Stimulated activated memory B cell treated with anti-CD40 and anti-IgM and Interleukin-4, amounts not matched to agents 10 μg/mL and 1 μg/mL and 100 μg/mL, for 72 hours (primary cell): Measurements from ENCODE around the gene ACTA2.

Experiments used
- ATAC-seq: fragments of 150-1000 bp; cut with Tn5 transposase; 2 replicates; pipeline ENCODE4 v1.10.0; 2021
- H3K27ac Mint-ChIP-seq: one replicate; pipeline ENCODE4 v1.8.0; 2022; ENCODE audit warnings: mild to moderate bottlenecking, mixed read lengths
- H3K27me3 Mint-ChIP-seq: one replicate; pipeline ENCODE4 v1.8.0; 2022; ENCODE audit warnings: mixed read lengths
- H3K36me3 Mint-ChIP-seq: one replicate; pipeline ENCODE4 v1.8.0; 2022; ENCODE audit warnings: mixed read lengths
- H3K4me1 Mint-ChIP-seq: one replicate; pipeline ENCODE4 v1.8.0; 2022; ENCODE audit warnings: mixed read lengths
- H3K4me3 Mint-ChIP-seq: one replicate; pipeline ENCODE4 v1.8.0; 2022; ENCODE audit warnings: mild to moderate bottlenecking, moderate library complexity, mixed read lengths
- H3K9me3 Mint-ChIP-seq: one replicate; pipeline ENCODE4 v1.8.0; 2022; ENCODE audit warnings: mixed read lengths

Gene ACTA2

GRCh38 chr10:88906921-88907320, 45.7 kb downstream of the ACTA2 start:
- Mint-ChIP-seq H3K27ac (peak overlapping the region; percentile 30), H3K36me3 (peaks cover 55% of the 10 kb centered on the region)

GRCh38 chr10:88903715-88904114, 48.9 kb downstream of the ACTA2 start:
- Mint-ChIP-seq H3K4me3 (no peak overlapping the region), H3K27me3 (no peaks in the 10 kb centered on the region), H3K27ac (peak overlapping the region; percentile 93), H3K36me3 (peaks cover 48% of the 10 kb centered on the region), H3K4me1 (peaks cover 36% of the 10 kb centered on the region), H3K9me3 (no peaks in the 10 kb centered on the region)
- no peak for ATAC-seq

More at GRCh38 chr10:88906921-88907320, 45.7 kb downstream of the ACTA2 start:
- Mint-ChIP-seq H3K4me3 (no peak overlapping the region), H3K27me3 (no peaks in the 10 kb centered on the region), H3K9me3 (no peaks in the 10 kb centered on the region), H3K4me1 (peaks cover 11% of the 10 kb centered on the region)
- no peak for ATAC-seq

GRCh38 chr10:88901984-88902789, 50.4 kb downstream of the ACTA2 start:
- no peaks in the 10 kb centered on the region for H3K9me3 Mint-ChIP-seq
- H3K36me3 Mint-ChIP-seq: peaks cover 40% of the 10 kb centered on the region
- peak overlapping the region; percentile 93 for H3K27ac Mint-ChIP-seq
- no peaks in the 10 kb centered on the region for H3K27me3 Mint-ChIP-seq
- H3K4me3 Mint-ChIP-seq: peak overlapping the region; percentile 38
- peak; percentile 71 for ATAC-seq
- H3K4me1 Mint-ChIP-seq: peaks cover 52% of the 10 kb centered on the region

GRCh38 chr10:88901206-88901983, 51.2 kb downstream of the ACTA2 start:
- peaks cover 59% of the 10 kb centered on the region for H3K4me1 Mint-ChIP-seq
- H3K4me3 Mint-ChIP-seq: peak overlapping the region; percentile 38
- H3K36me3 Mint-ChIP-seq: peaks cover 38% of the 10 kb centered on the region
- H3K27ac Mint-ChIP-seq: peak overlapping the region; percentile 93
- ATAC-seq: peak; percentile 95
- H3K9me3 Mint-ChIP-seq: no peaks in the 10 kb centered on the region
- no peaks in the 10 kb centered on the region for H3K27me3 Mint-ChIP-seq

- Mint-ChIP-seq H3K36me3 (peaks cover 33% of the 10 kb centered on the region), H3K4me1 (peaks cover 62% of the 10 kb centered on the region), H3K27me3 (no peaks in the 10 kb centered on the region), H3K4me3 (no peak overlapping the region), H3K9me3 (no peaks in the 10 kb centered on the region), H3K27ac (peak overlapping the region; percentile 93)
- ATAC-seq: no peak
These were observed 52.7 kb downstream of the ACTA2 start for GRCh38 chr10:88899886-88900285.

- Mint-ChIP-seq H3K4me3 (peak overlapping the region; percentile 67), H3K27ac (peak overlapping the region; percentile 93), H3K9me3 (no peaks in the 10 kb centered on the region), H3K4me1 (peaks cover 62% of the 10 kb centered on the region), H3K27me3 (no peaks in the 10 kb centered on the region), H3K36me3 (peaks cover 38% of the 10 kb centered on the region)
- no peak for ATAC-seq
These were observed 53.8 kb downstream of the ACTA2 start for GRCh38 chr10:88898727-88899126.

GRCh38 chr10:88896994-88897853, 55.3 kb downstream of the ACTA2 start:
- H3K4me3 Mint-ChIP-seq: peak overlapping the region; percentile 54
- peak overlapping the region; percentile 93 for H3K27ac Mint-ChIP-seq
- ATAC-seq: peak; percentile 56
- H3K4me1 Mint-ChIP-seq: peaks cover 57% of the 10 kb centered on the region
- H3K9me3 Mint-ChIP-seq: no peaks in the 10 kb centered on the region
- peaks cover 26% of the 10 kb centered on the region for H3K36me3 Mint-ChIP-seq
- no peaks in the 10 kb centered on the region for H3K27me3 Mint-ChIP-seq

- H3K4me1 Mint-ChIP-seq: peaks cover 53% of the 10 kb centered on the region
- no peak for ATAC-seq
- no peaks in the 10 kb centered on the region for H3K27me3 Mint-ChIP-seq
- peak overlapping the region; percentile 93 for H3K27ac Mint-ChIP-seq
- H3K36me3 Mint-ChIP-seq: peaks cover 25% of the 10 kb centered on the region
- H3K9me3 Mint-ChIP-seq: no peaks in the 10 kb centered on the region
- H3K4me3 Mint-ChIP-seq: peak overlapping the region; percentile 54
These were observed 56.1 kb downstream of the ACTA2 start for GRCh38 chr10:88896372-88896993.

GRCh38 chr10:88895250-88895649, 57.3 kb downstream of the ACTA2 start:
- Mint-ChIP-seq H3K9me3 (no peaks in the 10 kb centered on the region), H3K4me3 (no peak overlapping the region), H3K27me3 (no peaks in the 10 kb centered on the region), H3K36me3 (peaks cover 25% of the 10 kb centered on the region), H3K27ac (no peak overlapping the region), H3K4me1 (peaks cover 53% of the 10 kb centered on the region)
- ATAC-seq: no peak

GRCh38 chr10:88893611-88894010, 59.0 kb downstream of the ACTA2 start:
- no peaks in the 10 kb centered on the region for H3K27me3 Mint-ChIP-seq
- no peak for ATAC-seq
- peaks cover 19% of the 10 kb centered on the region for H3K36me3 Mint-ChIP-seq
- H3K4me3 Mint-ChIP-seq: no peak overlapping the region
- no peaks in the 10 kb centered on the region for H3K9me3 Mint-ChIP-seq
- no peak overlapping the region for H3K27ac Mint-ChIP-seq
- H3K4me1 Mint-ChIP-seq: peaks cover 51% of the 10 kb centered on the region

GRCh38 chr10:88892222-88892967, 60.2 kb downstream of the ACTA2 start:
- H3K9me3 Mint-ChIP-seq: no peaks in the 10 kb centered on the region
- H3K27ac Mint-ChIP-seq: no peak overlapping the region
- H3K27me3 Mint-ChIP-seq: no peaks in the 10 kb centered on the region
- H3K4me3 Mint-ChIP-seq: no peak overlapping the region
- no peak for ATAC-seq
- H3K4me1 Mint-ChIP-seq: peaks cover 49% of the 10 kb centered on the region
- H3K36me3 Mint-ChIP-seq: peaks cover 19% of the 10 kb centered on the region

- Mint-ChIP-seq H3K27me3 (no peaks in the 10 kb centered on the region), H3K27ac (no peak overlapping the region), H3K36me3 (peaks cover 14% of the 10 kb centered on the region), H3K4me3 (no peak overlapping the region), H3K4me1 (peaks cover 40% of the 10 kb centered on the region), H3K9me3 (no peaks in the 10 kb centered on the region)
- no peak for ATAC-seq
These were observed 61.7 kb downstream of the ACTA2 start for GRCh38 chr10:88890681-88891381.

- Mint-ChIP-seq H3K36me3 (peaks cover 14% of the 10 kb centered on the region), H3K9me3 (no peaks in the 10 kb centered on the region), H3K27ac (peak overlapping the region; percentile 34), H3K27me3 (no peaks in the 10 kb centered on the region), H3K4me3 (peak overlapping the region; percentile 5), H3K4me1 (peaks cover 51% of the 10 kb centered on the region)
- ATAC-seq: peak; percentile 58
These were observed 62.8 kb downstream of the ACTA2 start for GRCh38 chr10:88889559-88890337.
